Brain microvascular endothelial cell (primary cell): Measurements from ENCODE around the gene POLR3K.
A peak's percentile ranks its signal among the peaks of the same experiment; 100 is the strongest.

Source experiments
- DNase-seq: peaks from one replicate; pipeline ENCODE4 v3.0.0-alpha.2; 2020
- H3K27ac ChIP-seq: fragments of 250-450 bp; sonication (Bioruptor Pico); 2 replicates; pipeline ENCODE4 v1.5.1; 2020; ENCODE audit warnings: mild to moderate bottlenecking, moderate library complexity
- H3K27me3 ChIP-seq: fragments of 250-450 bp; sonication (Bioruptor Pico); replicated peaks from 2 replicates; pipeline ENCODE4 v1.5.1; 2020; ENCODE audit warnings: mild to moderate bottlenecking
- H3K36me3 ChIP-seq: fragments of 250-450 bp; sonication (Bioruptor Pico); replicated peaks from 2 replicates; pipeline ENCODE4 v1.5.1; 2020; ENCODE audit warnings: mild to moderate bottlenecking
- H3K4me3 ChIP-seq: 2 replicates; pipeline ENCODE4 v1.5.1; 2011; ENCODE audit warnings: low read depth, mild to moderate bottlenecking, control low read depth, low read length, moderate library complexity
- CTCF ChIP-seq: IDR thresholded peaks from 2 replicates; pipeline ENCODE4 v1.5.1; 2011; ENCODE audit warnings: low read depth, mild to moderate bottlenecking, moderate library complexity, low read length, control low read depth, inconsistent platforms; ENCODE audit errors: missing control alignments
- in situ Hi-C: cut with HindIII; loops from 2 replicates; pipeline ENCODE4 v1.10.0; 2017; ENCODE audit warnings: low sequenced_read_pairs, low pct_ligation_motif_present

The POLR3K gene

GRCh38 chr16:83781-84615, 30.6 kb upstream of the POLR3K start:
- in situ Hi-C loops = no loop called here
- Histone ChIP-seq H3K4me3 (no peak overlapping the region), H3K27me3 (no peaks in the 10 kb centered on the region), H3K36me3 (peaks cover 57% of the 10 kb centered on the region), H3K27ac (peak overlapping the region; percentile 32)
- peak; percentile 34 for TF ChIP-seq CTCF
- DNase-seq = no peak

DNA sequence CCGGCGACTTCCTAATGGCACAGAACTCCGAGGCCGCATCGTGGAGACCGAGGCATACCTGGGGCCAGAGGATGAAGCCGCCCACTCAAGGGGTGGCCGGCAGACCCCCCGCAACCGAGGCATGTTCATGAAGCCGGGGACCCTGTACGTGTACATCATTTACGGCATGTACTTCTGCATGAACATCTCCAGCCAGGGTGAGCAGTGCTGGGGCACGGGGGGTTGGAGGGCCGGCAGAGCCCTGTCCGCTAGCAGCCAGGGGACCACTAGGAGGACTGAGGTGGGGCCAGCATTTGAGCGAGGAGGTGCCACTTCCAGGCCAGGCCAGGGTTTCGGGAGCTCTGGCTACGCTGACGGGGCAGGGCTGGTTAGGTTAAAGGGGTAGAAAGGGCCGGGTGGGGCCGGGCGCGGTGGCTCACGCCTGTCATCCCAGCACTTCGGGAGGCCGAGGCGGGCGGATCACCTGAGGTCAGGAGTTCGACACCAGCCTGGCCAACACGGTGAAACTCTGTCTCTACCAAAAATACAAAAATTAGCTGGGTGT, 29.7 kb upstream of the POLR3K start:
- Histone ChIP-seq H3K36me3 (peaks cover 50% of the 10 kb centered on the region), H3K27me3 (no peaks in the 10 kb centered on the region), H3K27ac (no peak overlapping the region), H3K4me3 (no peak overlapping the region)
- DNase-seq = no peak
- no peak for TF ChIP-seq CTCF
- in situ Hi-C loops = no loop called here

- peak overlapping the region; percentile 84 for H3K27ac ChIP-seq
- no peaks in the 10 kb centered on the region for H3K27me3 ChIP-seq
- peak overlapping the region; percentile 53 for H3K4me3 ChIP-seq
- peaks cover 21% of the 10 kb centered on the region for H3K36me3 ChIP-seq
- in situ Hi-C loops = no loop called here
- TF ChIP-seq CTCF = no peak
- DNase-seq = no peak
These were observed 26.0 kb upstream of the POLR3K start for GRCh38 chr16:79151-80054.

DNA sequence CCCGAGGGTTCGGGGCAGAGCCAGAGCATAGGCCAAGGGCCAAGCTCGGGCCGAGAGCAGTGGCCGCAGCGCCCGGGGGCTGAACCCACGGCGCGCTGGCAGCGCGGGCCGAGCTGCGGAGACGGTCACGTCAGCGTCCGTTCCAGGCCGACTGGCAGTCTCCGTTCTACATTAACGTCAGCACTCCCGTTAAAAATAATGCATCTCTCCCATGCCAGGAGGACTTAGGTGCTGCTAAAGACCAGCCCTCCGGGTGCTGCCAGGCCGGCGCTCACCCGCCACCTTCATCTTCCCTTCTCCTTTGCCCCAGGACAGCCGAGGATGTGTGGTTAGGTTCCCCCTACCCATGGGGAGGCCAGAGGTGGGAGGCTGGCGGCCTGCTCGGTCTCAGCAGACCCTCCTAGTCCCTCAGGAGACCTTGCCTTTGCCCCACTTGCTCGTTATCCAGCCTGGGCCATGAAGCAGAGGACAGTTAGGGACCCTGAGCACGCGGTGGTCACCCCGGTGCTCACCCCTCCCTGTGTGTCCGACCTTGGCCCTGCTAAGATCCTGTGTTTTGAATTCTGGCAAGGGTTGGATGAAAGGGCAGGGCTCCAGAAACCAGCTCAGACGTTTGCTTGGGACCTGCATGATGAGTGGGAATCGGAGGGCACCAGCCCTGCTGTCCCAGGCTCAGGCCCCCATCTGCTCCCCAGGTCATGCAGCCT, 25.2 kb upstream of the POLR3K start:
- no peak for DNase-seq
- Histone ChIP-seq H3K27me3 (no peaks in the 10 kb centered on the region), H3K4me3 (peak overlapping the region; percentile 53), H3K36me3 (peaks cover 21% of the 10 kb centered on the region), H3K27ac (peak overlapping the region; percentile 84)
- no peak for TF ChIP-seq CTCF
- in situ Hi-C loops = no loop called here

GRCh38 chr16:77807-78443, 24.5 kb upstream of the POLR3K start, which contains the start of gene MPG:
MPG (plus strand) TSS chr16:78225; CDS start chr16:78310, 85 bp downstream.
- peak within 1 kb of the TSS; percentile 53 for H3K4me3 ChIP-seq
- no peak for TF ChIP-seq CTCF
- no peaks in the 10 kb centered on the region for H3K27me3 ChIP-seq
- in situ Hi-C loops = no loop called here
- peak within 1 kb of the TSS; percentile 84 for H3K27ac ChIP-seq
- peaks cover 16% of the 10 kb centered on the region for H3K36me3 ChIP-seq
- DNase-seq = no peak
